Rectal smooth muscle tissue (tissue), 1 donor: ENCODE measurements around the gene ALOXE3.
A peak's percentile ranks its signal among the peaks of the same experiment; 100 is the strongest.

ENCODE experiments used
- H3K27ac ChIP-seq: one replicate; pipeline ENCODE4 v1.7.0; 2013; ENCODE audit warnings: low read depth, low read length, inconsistent platforms
- H3K27me3 ChIP-seq: one replicate; pipeline ENCODE4 v1.7.0; 2013; ENCODE audit warnings: low read length; ENCODE audit not compliant: control insufficient read depth, insufficient read depth
- H3K36me3 ChIP-seq: one replicate; pipeline ENCODE4 v1.7.0; 2013; ENCODE audit warnings: low read length; ENCODE audit not compliant: control insufficient read depth, insufficient read depth
- H3K4me1 ChIP-seq: one replicate; pipeline ENCODE4 v1.7.0; 2013; ENCODE audit warnings: low read length; ENCODE audit not compliant: control insufficient read depth, insufficient read depth
- H3K4me3 ChIP-seq: one replicate; pipeline ENCODE4 v1.7.0; 2013; ENCODE audit warnings: low read length
- H3K9ac ChIP-seq: one replicate; pipeline ENCODE4 v1.7.0; 2013; ENCODE audit warnings: low read length

Gene ALOXE3

DNA sequence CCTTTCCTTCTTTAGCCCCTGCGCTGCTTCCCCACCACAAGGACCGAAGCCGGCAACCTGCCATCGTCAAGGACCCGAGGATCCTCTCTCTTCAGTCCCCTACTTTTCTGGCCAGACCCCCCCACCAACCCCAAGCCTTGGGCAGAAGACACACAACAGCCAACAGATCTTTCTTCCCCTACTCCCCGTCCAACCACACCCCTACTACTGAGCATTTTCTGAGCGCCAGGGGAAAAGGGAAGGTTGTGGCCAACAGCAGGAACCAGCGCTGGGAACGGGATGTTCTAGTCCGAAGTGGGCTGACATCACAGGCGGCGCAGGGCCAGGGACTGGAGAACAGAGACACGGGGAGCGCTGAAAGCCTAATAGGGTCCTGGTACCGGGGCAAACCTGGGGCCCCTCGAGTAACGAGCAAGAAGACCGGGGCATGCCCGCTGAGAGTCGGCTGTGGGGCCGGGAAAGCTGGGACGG lies 33.4 kb upstream of the ALOXE3 start:
- Histone ChIP-seq H3K27me3 (no peaks in the 10 kb centered on the region), H3K4me1 (peaks cover 29% of the 10 kb centered on the region)

DNA sequence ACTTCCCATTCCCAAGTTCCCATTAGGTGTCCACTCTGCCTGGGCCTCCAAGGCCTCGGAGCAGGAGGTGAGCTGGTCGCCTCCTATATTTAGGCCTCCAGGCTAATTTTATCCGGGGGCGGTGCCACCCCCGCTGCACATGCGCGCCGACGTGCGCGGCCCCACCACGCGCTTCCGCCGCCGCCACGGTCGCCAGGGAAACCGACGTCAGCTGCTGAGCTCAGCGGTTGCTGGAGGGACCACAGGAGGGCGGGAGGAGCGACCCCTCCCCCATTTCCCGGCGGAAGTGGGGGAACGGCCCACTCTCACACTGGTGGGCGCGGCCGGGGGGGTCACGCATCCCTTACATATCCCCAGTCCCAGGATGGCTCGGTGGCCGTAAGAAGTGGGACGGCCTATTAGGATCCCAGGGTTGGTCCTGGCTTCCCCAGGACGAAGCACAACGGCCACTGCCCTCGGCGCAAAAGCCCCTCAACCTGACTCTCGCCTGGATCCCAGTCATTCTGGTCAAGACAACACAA lies 32.9 kb upstream of the ALOXE3 start:
- Histone ChIP-seq H3K9ac (peak overlapping the region; percentile 97), H3K36me3 (peaks cover 39% of the 10 kb centered on the region), H3K4me1 (peaks cover 29% of the 10 kb centered on the region), H3K27me3 (no peaks in the 10 kb centered on the region), H3K4me3 (peak overlapping the region; percentile 89), H3K27ac (peak overlapping the region; percentile 99)

More for the DNA sequence above, 33.4 kb upstream of the ALOXE3 start:
- H3K9ac ChIP-seq: peak overlapping the region; percentile 97
- peaks cover 34% of the 10 kb centered on the region for H3K36me3 ChIP-seq
- peak overlapping the region; percentile 99 for H3K27ac ChIP-seq
- H3K4me3 ChIP-seq: peak overlapping the region; percentile 89

DNA sequence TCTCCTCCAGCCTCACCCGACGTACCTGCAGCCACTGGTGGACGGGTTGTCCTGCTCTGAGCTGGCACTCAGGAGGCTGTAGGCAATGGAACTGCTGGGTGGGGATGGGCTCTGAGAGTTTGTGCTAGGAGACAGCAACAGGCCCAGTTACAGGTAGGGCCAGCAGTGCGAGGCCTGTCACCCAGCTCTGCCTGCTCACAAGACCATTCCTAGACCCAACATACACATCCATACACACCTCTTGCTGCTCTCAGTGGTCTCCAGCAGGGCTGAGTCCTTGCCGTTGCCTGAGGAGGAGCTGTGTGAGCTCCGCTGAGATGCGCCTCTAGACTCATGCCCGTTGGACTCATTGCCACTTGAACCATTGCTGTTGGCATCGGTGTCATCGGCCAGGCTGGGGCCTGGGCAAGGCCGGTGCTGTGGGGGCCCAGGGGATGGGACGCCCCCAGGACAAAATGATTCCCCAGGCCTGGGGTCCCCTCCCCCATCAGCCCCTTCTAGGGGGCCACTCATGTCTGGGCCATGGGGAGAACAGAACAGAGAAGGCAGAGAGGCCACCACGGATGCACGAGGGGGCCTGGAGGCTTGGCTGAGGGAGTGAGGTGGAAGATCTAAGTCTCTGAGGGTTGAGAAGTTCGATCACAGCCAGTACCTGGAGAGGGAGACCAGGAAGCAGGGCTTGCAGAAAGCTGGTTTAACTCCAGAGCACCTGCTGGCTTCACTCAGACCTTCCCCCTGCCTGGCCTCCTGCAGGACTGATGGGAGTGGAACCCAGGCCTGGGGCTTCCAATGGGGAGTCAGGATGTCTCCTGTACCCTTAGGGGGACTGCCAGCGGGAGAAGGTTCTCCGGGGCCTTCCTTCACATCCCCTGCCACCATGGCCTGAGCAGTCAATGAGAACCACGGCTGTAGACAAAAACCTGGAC lies 32.1 kb upstream of the ALOXE3 start:
- H3K36me3 ChIP-seq: peaks cover 44% of the 10 kb centered on the region
- peak overlapping the region; percentile 99 for H3K27ac ChIP-seq
- H3K9ac ChIP-seq: peak overlapping the region; percentile 32
- H3K4me1 ChIP-seq: peaks cover 29% of the 10 kb centered on the region
- peak overlapping the region; percentile 89 for H3K4me3 ChIP-seq
- no peaks in the 10 kb centered on the region for H3K27me3 ChIP-seq

DNA sequence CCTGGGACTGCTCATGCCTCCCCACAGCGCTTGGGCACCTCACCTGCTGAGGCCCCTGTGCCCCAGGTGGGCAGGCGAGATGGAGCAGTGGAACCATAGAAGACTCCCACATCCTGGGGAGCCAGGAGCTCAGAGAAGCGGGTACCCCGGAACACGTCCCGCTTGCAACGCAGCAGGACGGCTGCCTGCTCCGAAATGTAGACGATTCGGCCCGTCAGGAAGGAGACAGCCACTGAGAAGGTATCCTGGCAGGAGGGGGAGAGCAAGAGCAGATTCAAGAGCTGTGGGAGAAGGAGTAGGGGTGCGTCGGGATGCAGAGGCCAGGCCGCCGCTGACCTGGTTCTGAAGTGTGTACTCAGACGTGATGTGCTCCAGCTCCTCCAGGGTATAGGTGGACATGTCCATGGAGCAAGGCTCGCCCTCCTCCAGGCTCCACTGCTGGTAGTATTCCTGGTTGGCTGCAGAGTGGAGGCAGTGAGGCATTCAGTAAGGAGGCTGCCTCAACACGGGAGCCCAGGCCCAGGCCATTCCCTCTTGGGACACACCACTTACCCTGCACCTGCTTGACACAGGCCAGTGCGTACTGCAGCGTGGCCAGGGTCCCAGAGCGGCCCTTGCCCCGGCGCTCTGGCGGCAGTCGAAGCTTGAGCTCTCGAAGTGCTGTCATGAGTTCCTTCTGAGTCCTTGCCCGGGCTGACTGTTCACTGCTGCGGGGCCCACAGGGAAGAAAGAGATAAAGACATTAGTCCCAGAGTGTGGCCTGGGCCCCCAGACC lies 31.3 kb upstream of the ALOXE3 start:
- Histone ChIP-seq H3K9ac (no peak overlapping the region), H3K4me1 (peaks cover 23% of the 10 kb centered on the region), H3K4me3 (no peak overlapping the region), H3K27ac (peak overlapping the region; percentile 99), H3K36me3 (peaks cover 45% of the 10 kb centered on the region), H3K27me3 (no peaks in the 10 kb centered on the region)

DNA sequence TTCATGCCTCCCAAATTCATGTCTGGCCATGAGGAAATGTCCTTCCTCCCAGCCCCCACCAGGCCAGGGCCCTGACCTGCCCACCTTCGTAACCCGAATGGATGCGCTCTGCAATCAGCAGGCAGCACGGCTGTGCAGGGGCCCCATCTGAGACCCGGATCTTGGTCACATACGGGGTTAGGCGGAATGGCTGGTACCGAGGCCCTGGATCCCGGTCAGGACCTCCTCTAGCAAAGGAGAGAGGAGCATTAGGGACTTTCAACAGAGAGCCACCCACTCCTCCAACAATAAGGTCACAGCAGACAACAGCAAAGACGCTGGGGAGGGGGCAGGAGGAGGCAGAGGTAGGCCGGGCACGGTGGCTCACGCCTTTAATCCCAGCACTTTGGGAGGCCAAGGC lies 30.2 kb upstream of the ALOXE3 start:
- Histone ChIP-seq H3K9ac (no peak overlapping the region), H3K4me1 (peaks cover 21% of the 10 kb centered on the region), H3K4me3 (no peak overlapping the region), H3K27ac (no peak overlapping the region), H3K27me3 (no peaks in the 10 kb centered on the region), H3K36me3 (peaks cover 56% of the 10 kb centered on the region)

DNA sequence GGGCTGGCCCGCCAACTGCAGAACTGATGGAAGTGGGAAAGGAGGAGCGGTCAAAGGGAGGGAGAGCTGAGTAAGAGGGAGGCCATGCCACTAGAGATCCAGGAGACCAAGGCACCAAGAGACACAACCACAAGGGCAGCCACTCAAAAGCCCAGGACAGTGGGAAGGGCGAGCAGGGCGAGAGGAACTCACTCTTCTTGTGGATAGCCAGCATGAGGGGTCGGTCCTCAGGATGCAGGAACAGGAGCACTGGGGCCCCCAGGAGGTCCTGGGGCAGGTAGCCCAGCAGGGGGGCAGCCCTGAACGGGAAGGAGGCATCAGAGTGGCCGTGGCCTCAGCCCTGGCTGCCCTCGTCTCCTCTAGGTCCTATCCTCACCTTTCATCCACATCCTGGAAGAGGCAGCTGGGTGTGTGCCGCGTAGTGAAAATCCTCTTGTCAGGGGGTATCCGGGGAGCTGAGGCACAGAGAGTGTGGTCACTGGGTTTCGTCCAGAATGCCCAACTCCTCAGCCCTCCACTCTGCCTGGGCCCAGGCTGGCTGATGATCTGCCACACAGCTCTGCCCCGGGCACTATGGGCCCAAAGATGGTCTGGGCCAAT lies 29.6 kb upstream of the ALOXE3 start:
- no peaks in the 10 kb centered on the region for H3K27me3 ChIP-seq
- H3K9ac ChIP-seq: no peak overlapping the region
- peaks cover 15% of the 10 kb centered on the region for H3K4me1 ChIP-seq
- H3K36me3 ChIP-seq: peaks cover 61% of the 10 kb centered on the region
- no peak overlapping the region for H3K4me3 ChIP-seq
- peak overlapping the region; percentile 30 for H3K27ac ChIP-seq

DNA sequence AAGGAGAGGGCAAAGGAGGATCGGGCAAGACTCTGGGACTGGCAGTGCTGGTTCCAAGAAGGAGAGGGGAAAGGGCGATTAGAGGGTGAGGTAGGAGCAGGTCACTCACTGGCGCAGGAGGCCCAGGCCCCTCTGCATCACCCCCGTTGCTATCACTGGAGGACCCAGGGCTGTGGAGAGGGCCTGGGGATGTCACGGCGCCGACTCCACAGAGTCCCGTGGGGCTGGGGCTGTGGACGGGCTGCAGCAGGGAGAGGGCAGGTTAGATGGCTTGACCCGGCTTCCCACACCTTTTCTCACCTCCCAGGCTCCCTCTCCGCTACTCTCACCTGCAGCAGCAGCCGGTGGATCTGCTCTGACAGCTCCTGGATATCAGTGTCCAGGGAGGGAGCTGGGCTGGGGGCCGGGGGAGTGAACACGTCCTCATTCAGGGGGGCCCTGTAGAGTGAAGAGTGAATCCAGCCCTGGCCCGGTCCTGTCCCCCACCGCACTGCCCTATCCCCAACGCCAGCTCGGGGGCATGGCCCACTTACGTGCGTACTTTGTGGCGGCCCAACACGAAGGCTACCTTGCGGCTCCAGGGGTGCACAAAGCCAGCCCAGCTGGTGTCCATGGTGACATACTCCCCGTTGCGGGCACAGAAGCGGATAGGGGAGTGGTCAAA lies 29.0 kb upstream of the ALOXE3 start:
- Histone ChIP-seq H3K9ac (no peak overlapping the region), H3K4me3 (no peak overlapping the region), H3K27me3 (no peaks in the 10 kb centered on the region), H3K4me1 (peaks cover 10% of the 10 kb centered on the region), H3K27ac (peak overlapping the region; percentile 55), H3K36me3 (peaks cover 67% of the 10 kb centered on the region)

DNA sequence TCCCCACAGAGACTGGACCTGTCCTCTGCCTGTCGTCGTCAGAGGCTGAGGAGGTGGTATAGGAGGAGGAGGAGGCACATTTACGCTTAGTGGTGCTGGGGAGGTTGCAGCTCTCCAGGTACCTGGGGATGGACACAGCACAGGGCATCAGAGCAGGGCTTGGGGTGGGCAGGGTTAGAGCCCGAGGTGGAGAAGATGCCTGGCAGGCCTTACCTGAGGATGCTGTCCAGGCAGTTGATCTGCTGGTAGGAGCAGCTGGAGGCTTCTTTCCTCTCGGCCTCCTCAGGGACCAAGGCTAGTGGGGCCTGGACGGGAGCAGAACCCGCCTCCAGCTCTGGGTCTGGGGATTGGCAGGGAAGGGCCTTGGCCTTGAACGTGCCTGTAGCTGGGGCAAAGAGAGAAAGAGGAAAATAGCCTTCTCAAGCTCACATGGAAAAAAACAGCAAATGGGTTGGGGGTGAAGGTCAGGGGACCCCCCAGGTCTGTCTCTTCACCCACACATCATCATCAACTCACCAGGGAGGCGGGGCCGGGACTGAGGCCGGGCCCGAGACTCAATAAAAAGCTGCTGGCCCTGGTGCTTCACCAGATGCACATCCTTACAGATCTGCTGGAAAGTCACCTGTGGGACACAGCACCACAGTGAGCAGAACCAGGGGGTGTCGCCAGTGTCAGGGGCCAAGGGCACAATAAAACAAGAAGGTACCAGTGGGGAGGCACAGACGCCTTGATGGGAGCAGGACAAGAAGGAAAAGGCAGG lies 28.2 kb upstream of the ALOXE3 start:
- Histone ChIP-seq H3K27ac (peak overlapping the region; percentile 55), H3K4me3 (no peak overlapping the region), H3K4me1 (peaks cover 10% of the 10 kb centered on the region), H3K9ac (no peak overlapping the region), H3K27me3 (no peaks in the 10 kb centered on the region), H3K36me3 (peaks cover 73% of the 10 kb centered on the region)

DNA sequence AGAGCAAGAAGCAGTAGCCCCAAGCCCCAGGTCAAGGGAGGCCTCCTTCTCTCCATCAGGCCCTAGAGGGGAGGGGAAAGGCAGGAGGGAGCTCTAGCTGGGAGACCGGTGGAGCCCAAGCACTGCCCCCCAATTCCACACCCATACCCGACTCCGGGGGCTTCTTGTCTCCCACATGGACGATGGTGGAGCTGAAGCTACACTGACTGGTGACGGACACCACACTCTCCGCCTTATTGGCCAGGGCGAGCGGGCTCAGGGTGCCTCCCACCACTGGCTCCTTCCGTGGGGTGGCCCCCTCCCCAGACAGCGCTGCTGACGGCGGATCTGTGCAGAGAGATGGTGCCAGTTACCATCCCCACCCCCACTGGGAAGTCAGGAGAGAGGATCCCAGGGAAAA lies 27.5 kb upstream of the ALOXE3 start:
- H3K27me3 ChIP-seq: no peaks in the 10 kb centered on the region
- peaks cover 81% of the 10 kb centered on the region for H3K36me3 ChIP-seq
- H3K27ac ChIP-seq: no peak overlapping the region
- H3K4me3 ChIP-seq: no peak overlapping the region
- no peak overlapping the region for H3K9ac ChIP-seq
- peaks cover 8% of the 10 kb centered on the region for H3K4me1 ChIP-seq

DNA sequence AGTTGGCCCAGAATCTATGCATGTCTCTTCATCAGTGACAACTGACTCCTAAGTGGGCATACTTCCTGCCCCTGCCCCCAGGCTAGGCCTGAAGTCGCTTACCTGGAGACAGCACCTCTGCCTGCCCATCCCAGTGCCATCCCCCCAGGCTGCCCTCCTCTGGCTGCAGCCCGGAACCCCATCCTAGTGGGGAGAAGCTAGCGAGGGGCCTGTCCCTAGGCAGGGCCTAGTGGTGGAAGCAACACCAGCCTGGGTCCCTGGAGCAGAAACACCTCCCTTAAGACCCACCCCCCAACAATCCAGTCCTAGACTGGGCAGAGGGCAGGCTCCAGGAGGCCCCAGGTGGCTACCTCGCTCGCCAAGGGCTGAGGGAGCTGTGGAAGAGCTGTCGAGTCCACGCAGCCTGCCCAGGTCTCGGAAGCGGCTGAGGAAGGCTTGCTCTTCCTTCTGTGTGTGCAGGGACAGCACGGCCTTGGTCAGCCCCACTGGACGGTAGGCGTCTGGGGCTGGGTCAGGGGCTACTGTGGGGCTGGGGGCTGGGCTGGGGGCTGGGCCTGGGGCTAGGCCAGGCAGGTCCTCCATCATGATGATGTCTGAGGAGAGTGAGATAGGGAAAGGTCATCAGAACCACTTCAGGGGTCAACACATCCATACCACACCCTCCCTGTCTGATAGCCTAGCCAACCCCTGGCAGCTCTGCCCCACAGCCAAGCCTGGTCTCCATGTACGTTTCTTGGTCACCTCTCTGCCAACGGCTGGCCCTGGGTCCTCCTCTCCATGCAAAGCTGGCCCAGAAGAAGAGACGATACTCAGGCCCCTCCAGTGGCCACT lies 26.3 kb upstream of the ALOXE3 start:
- H3K4me3 ChIP-seq: no peak overlapping the region
- no peaks in the 10 kb centered on the region for H3K4me1 ChIP-seq
- H3K36me3 ChIP-seq: peaks cover 82% of the 10 kb centered on the region
- no peak overlapping the region for H3K27ac ChIP-seq
- no peaks in the 10 kb centered on the region for H3K27me3 ChIP-seq
- no peak overlapping the region for H3K9ac ChIP-seq
